Neural cell (in vitro differentiated cells): Measurements from ENCODE around the gene NPLOC4.

Experiments
- CTCF ChIP-seq: fragments of 450-650 bp; IDR thresholded peaks from 2 replicates; pipeline ENCODE4 v1.5.1; 2014; ENCODE audit warnings: antibody characterized with exemption, mild to moderate bottlenecking, moderate library complexity; ENCODE audit not compliant: poor library complexity, severe bottlenecking
- RAD21 ChIP-seq: fragments of 450-650 bp; conservative IDR thresholded peaks from 2 replicates; pipeline ENCODE4 v1.6.1; 2014; ENCODE audit warnings: antibody characterized with exemption, mild to moderate bottlenecking, moderate library complexity

- TF ChIP-seq CTCF (no peak), RAD21 (no peak)
These were observed 97.4 kb downstream of the NPLOC4 start for GRCh38 chr17:81539571-81539900.
